ENCODE data around the gene BPI.
A peak's percentile ranks its signal among the peaks of the same experiment; 100 is the strongest.
"Not testable (repeated sequence)": the region's sequence is repeated elsewhere in the genome, so short reads cannot be mapped to it uniquely, and the experiment has no call there.

BPI gene

DNA sequence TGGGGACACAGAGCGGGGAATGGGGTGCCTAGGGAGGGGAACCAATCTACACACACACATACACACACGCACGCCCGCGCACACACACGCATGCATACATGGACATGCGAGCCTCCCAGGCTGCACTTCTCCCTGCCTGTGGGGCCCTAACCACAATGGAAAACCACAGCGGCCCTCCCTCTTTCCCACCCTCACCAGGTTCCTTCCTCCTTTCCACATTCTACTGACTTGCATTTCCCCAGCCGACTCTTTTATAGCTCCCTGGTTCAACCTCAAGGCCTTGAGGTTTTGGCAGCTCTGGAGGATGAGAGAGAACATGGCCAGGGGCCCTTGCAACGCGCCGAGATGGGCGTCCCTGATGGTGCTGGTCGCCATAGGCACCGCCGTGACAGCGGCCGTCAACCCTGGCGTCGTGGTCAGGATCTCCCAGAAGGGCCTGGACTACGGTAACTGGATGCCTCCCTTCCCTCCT, at the start of gene BPI:
Gene BPI, plus strand, starts transcription at position 249 of the 472 bp plus-strand sequence. Its CDS starts 68 bp downstream, at position 317.
- Histone ChIP-seq H3K9me3 (ENCODE audit: low read length) (no peaks in the 10 kb centered on the region), H3K9ac (ENCODE audit: low read length) (no peak within 1 kb of the TSS), H3K36me3 (ENCODE audit: insufficient read depth, low read length) (no peaks in the 10 kb centered on the region), H3K4me1 (ENCODE audit: insufficient read depth, low read length) (peaks cover 6% of the 10 kb centered on the region), H3K27ac (ENCODE audit: low read depth, low read length) (no peak within 1 kb of the TSS), H3K27me3 (ENCODE audit: control insufficient read depth in 1 of 2, insufficient read depth in 2 of 2, low read length in 2 of 2) (no peaks in the 10 kb centered on the region), H3K4me3 (ENCODE audit: low read depth in 1 of 2, low read length in 2 of 2) (no peak within 1 kb of the TSS)

DNA sequence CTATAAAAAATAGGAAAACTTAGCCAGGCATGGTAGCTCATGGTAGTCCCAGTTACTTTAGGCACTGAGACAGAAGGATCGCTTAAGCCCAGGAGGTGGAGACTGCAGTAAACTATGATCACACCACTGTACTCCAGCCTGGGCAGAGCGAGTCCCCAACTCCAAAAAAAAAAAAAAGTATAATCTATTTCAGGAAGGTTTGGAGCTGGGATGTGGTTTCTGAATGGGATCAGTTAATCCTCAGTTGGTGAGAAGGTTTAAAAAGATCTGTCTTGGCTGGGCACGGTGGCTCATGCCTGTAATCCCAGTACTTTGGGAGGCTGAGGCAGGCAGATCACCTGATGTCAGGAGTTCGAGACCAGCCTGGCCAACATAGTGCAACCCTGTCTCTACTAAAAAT, 49.3 kb upstream of the BPI start:
- not testable (repeated sequence) for H3K9me3 ChIP-seq (ENCODE audit: low read length); H3K4me3 ChIP-seq (ENCODE audit: low read depth in 1 of 2, low read length in 2 of 2); H3K36me3 ChIP-seq (ENCODE audit: insufficient read depth, low read length); H3K9ac ChIP-seq (ENCODE audit: low read length); H3K27me3 ChIP-seq (ENCODE audit: control insufficient read depth in 1 of 2, insufficient read depth in 2 of 2, low read length in 2 of 2)
- H3K4me1 ChIP-seq (ENCODE audit: insufficient read depth, low read length) = peaks cover 13% of the 10 kb centered on the region
- peak overlapping the region; percentile 23 for H3K27ac ChIP-seq (ENCODE audit: low read depth, low read length)

- H3K9ac ChIP-seq (ENCODE audit: low read length) = no peak overlapping the region
- H3K36me3 ChIP-seq (ENCODE audit: insufficient read depth, low read length) = no peaks in the 10 kb centered on the region
- peaks cover 4 to 5% of the 10 kb centered on the region in 2 donors for H3K27me3 ChIP-seq (ENCODE audit: control insufficient read depth in 1 of 2, insufficient read depth in 2 of 2, low read length in 2 of 2)
- no peak overlapping the region for H3K4me3 ChIP-seq (ENCODE audit: low read depth in 1 of 2, low read length in 2 of 2)
- peaks cover 13% of the 10 kb centered on the region for H3K4me1 ChIP-seq (ENCODE audit: insufficient read depth, low read length)
- no peak overlapping the region for H3K27ac ChIP-seq (ENCODE audit: low read depth, low read length)
- H3K9me3 ChIP-seq (ENCODE audit: low read length) = no peaks in the 10 kb centered on the region
These were observed 48.6 kb upstream of the BPI start for GRCh38 chr20:38255393-38255792.

GRCh38 chr20:38256021-38256420, 47.9 kb upstream of the BPI start:
- Histone ChIP-seq H3K4me3 (ENCODE audit: low read depth in 1 of 2, low read length in 2 of 2) (no peak overlapping the region), H3K9ac (ENCODE audit: low read length) (no peak overlapping the region), H3K27ac (ENCODE audit: low read depth, low read length) (no peak overlapping the region), H3K4me1 (ENCODE audit: insufficient read depth, low read length) (peaks cover 13% of the 10 kb centered on the region), H3K36me3 (ENCODE audit: insufficient read depth, low read length) (no peaks in the 10 kb centered on the region), H3K27me3 (ENCODE audit: control insufficient read depth in 1 of 2, insufficient read depth in 2 of 2, low read length in 2 of 2) (peaks cover 4 to 7% of the 10 kb centered on the region in 2 donors), H3K9me3 (ENCODE audit: low read length) (no peaks in the 10 kb centered on the region)

- H3K4me1 ChIP-seq (ENCODE audit: insufficient read depth, low read length) = peaks cover 11% of the 10 kb centered on the region
These were observed 47.0 kb upstream of the BPI start for GRCh38 chr20:38256966-38257365.

GRCh38 chr20:38258545-38259215, 45.3 kb upstream of the BPI start:
- Histone ChIP-seq H3K9ac (ENCODE audit: low read length) (no peak overlapping the region), H3K36me3 (ENCODE audit: insufficient read depth, low read length) (no peaks in the 10 kb centered on the region), H3K27me3 (ENCODE audit: control insufficient read depth in 1 of 2, insufficient read depth in 2 of 2, low read length in 2 of 2) (peaks cover 4 to 7% of the 10 kb centered on the region in 2 donors), H3K27ac (ENCODE audit: low read depth, low read length) (no peak overlapping the region), H3K9me3 (ENCODE audit: low read length) (no peaks in the 10 kb centered on the region), H3K4me3 (ENCODE audit: low read depth in 1 of 2, low read length in 2 of 2) (peak overlapping the region in 1 of 2 donors; percentile 8), H3K4me1 (ENCODE audit: insufficient read depth, low read length) (peaks cover 9% of the 10 kb centered on the region)

More at GRCh38 chr20:38256966-38257365, 47.0 kb upstream of the BPI start:
- H3K4me3 ChIP-seq (ENCODE audit: low read depth in 1 of 2, low read length in 2 of 2) = no peak overlapping the region
- peaks cover 4 to 7% of the 10 kb centered on the region in 2 donors for H3K27me3 ChIP-seq (ENCODE audit: control insufficient read depth in 1 of 2, insufficient read depth in 2 of 2, low read length in 2 of 2)
- no peak overlapping the region for H3K27ac ChIP-seq (ENCODE audit: low read depth, low read length)
- H3K36me3 ChIP-seq (ENCODE audit: insufficient read depth, low read length) = no peaks in the 10 kb centered on the region
- H3K9me3 ChIP-seq (ENCODE audit: low read length) = no peaks in the 10 kb centered on the region
- no peak overlapping the region for H3K9ac ChIP-seq (ENCODE audit: low read length)

GRCh38 chr20:38260025-38260377, 44.0 kb upstream of the BPI start:
- Histone ChIP-seq H3K27ac (ENCODE audit: low read depth, low read length) (peak overlapping the region; percentile 63), H3K27me3 (ENCODE audit: control insufficient read depth in 1 of 2, insufficient read depth in 2 of 2, low read length in 2 of 2) (peaks cover 4 to 7% of the 10 kb centered on the region in 2 donors), H3K4me3 (ENCODE audit: low read depth in 1 of 2, low read length in 2 of 2) (peak overlapping the region; percentile 47 to 55), H3K4me1 (ENCODE audit: insufficient read depth, low read length) (peaks cover 3% of the 10 kb centered on the region), H3K36me3 (ENCODE audit: insufficient read depth, low read length) (no peaks in the 10 kb centered on the region), H3K9ac (ENCODE audit: low read length) (peak overlapping the region; percentile 5), H3K9me3 (ENCODE audit: low read length) (no peaks in the 10 kb centered on the region)

DNA sequence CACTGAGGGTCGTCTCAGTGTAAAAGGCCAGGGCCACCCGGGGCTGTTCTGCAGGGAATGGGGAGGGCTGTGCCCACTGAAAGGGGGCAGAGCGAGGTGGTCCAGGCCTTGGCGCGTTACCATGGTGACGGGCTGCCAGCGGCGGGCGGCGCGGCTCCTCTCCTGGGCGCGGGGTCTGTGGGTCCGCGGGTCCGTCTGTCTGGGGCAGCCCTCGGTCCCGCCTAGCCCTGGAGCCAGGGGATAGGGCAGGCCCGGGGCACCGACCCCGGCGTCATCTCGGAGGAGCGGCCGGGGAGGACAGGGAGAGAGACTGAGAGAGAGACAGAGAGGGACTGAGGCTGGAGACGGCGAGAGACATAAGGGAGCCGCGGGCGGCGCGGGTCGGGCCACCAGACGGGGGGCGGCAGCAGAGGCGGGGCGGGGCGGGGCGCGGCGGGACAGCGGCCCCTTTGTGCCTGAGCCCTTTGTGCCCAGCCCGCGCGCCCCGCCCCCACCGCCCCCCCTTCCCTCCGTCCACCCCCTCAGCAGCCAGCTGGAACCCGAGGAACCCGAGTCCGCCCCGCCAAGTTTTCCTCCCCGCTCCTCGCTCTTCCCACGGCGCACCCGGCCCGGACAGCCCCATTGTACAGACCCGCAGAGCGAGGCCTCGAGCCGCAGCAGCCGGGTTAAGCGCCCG, 43.4 kb upstream of the BPI start, which contains the start of gene KIAA1755:
Gene KIAA1755, minus strand, starts transcription at position 358 of the 676 bp plus-strand sequence. Its CDS starts 235 bp downstream, at position 123.
- Histone ChIP-seq H3K27me3 (ENCODE audit: control insufficient read depth in 1 of 2, insufficient read depth in 2 of 2, low read length in 2 of 2) (peaks cover 4 to 7% of the 10 kb centered on the region in 2 donors), H3K27ac (ENCODE audit: low read depth, low read length) (peak within 1 kb of the TSS; percentile 63), H3K4me1 (ENCODE audit: insufficient read depth, low read length) (no peaks in the 10 kb centered on the region), H3K9ac (ENCODE audit: low read length) (peak within 1 kb of the TSS; percentile 5), H3K4me3 (ENCODE audit: low read depth in 1 of 2, low read length in 2 of 2) (peak within 1 kb of the TSS; percentile 47 to 55), H3K36me3 (ENCODE audit: insufficient read depth, low read length) (no peaks in the 10 kb centered on the region), H3K9me3 (ENCODE audit: low read length) (peaks cover under 1% of the 10 kb centered on the region)

GRCh38 chr20:38261054-38261390, 42.9 kb upstream of the BPI start:
- H3K9me3 ChIP-seq (ENCODE audit: low read length) = peaks cover 3% of the 10 kb centered on the region
- H3K27me3 ChIP-seq (ENCODE audit: control insufficient read depth in 1 of 2, insufficient read depth in 2 of 2, low read length in 2 of 2) = peaks cover 4 to 7% of the 10 kb centered on the region in 2 donors
- H3K9ac ChIP-seq (ENCODE audit: low read length) = no peak overlapping the region
- no peaks in the 10 kb centered on the region for H3K4me1 ChIP-seq (ENCODE audit: insufficient read depth, low read length)
- H3K27ac ChIP-seq (ENCODE audit: low read depth, low read length) = no peak overlapping the region
- no peaks in the 10 kb centered on the region for H3K36me3 ChIP-seq (ENCODE audit: insufficient read depth, low read length)
- H3K4me3 ChIP-seq (ENCODE audit: low read depth in 1 of 2, low read length in 2 of 2) = no peak overlapping the region

DNA sequence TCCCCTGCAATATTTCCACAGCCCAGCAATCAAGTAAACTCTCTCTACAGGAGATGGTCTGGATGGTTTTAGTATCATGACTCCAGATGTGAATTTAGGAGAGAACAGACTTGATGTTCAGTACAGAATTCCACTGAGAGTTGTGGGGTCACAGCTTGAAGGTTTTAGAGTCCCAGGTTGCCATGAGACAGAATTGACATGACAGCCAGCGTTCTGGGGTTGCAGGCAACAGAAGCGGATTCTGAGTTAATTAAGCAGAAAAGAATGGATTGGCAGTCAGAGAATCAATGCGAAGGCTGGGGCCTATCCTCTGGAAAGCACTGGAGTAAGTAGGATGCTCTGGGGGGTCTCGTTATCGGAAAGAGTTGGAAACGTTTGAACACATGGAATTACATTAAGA, 41.0 kb upstream of the BPI start:
- Histone ChIP-seq H3K27me3 (ENCODE audit: control insufficient read depth in 1 of 2, insufficient read depth in 2 of 2, low read length in 2 of 2) (peaks cover 4 to 7% of the 10 kb centered on the region in 2 donors), H3K9ac (ENCODE audit: low read length) (no peak overlapping the region), H3K4me1 (ENCODE audit: insufficient read depth, low read length) (peaks cover 4% of the 10 kb centered on the region), H3K4me3 (ENCODE audit: low read depth in 1 of 2, low read length in 2 of 2) (no peak overlapping the region), H3K9me3 (ENCODE audit: low read length) (peaks cover 3% of the 10 kb centered on the region), H3K27ac (ENCODE audit: low read depth, low read length) (no peak overlapping the region), H3K36me3 (ENCODE audit: insufficient read depth, low read length) (no peaks in the 10 kb centered on the region)

- H3K27ac ChIP-seq (ENCODE audit: low read depth, low read length) = no peak overlapping the region
- no peak overlapping the region for H3K9ac ChIP-seq (ENCODE audit: low read length)
- H3K27me3 ChIP-seq (ENCODE audit: control insufficient read depth in 1 of 2, insufficient read depth in 2 of 2, low read length in 2 of 2) = no peaks in the 10 kb centered on the region
- no peak overlapping the region for H3K4me3 ChIP-seq (ENCODE audit: low read depth in 1 of 2, low read length in 2 of 2)
- H3K4me1 ChIP-seq (ENCODE audit: insufficient read depth, low read length) = peaks cover 4% of the 10 kb centered on the region
- no peaks in the 10 kb centered on the region for H3K36me3 ChIP-seq (ENCODE audit: insufficient read depth, low read length)
- peaks cover 3% of the 10 kb centered on the region for H3K9me3 ChIP-seq (ENCODE audit: low read length)
These were observed 37.5 kb upstream of the BPI start for GRCh38 chr20:38266426-38266825.

Measured in muscle layer of colon (tissue), 2 donors.